Activated T-cell treated with anti-CD3 and anti-CD28 coated beads for 48 hours (primary cell): Measurements from ENCODE around the gene SYT7.
"Not testable (repeated sequence)": the region's sequence is repeated elsewhere in the genome, so short reads cannot be mapped to it uniquely, and the experiment has no call there.

Source experiments
- DNase-seq: peaks from one replicate; pipeline ENCODE4 v3.0.0-alpha.2; 2020; ENCODE audit warnings: low read depth

Gene SYT7

DNA sequence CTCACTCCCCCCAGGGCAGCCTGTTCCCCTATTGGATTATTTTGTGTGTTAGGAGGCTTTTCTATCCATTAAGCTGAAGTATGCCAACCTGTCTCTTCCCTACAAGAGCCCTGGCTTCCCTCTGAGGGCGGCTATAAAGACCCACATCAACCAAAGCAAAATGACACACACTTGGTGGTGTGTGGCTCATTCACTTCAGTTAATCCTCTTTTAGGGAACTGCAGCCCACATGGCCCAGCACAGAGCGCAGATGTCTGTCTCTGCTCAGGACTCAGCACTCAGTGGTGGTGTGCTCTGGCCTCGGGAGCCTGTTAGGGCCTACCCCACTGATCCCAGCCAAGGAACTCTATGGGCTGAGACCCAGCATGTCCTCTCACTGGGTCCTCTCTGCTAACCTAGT is 104.5 kb downstream of the SYT7 start:
- no peak for DNase-seq

GRCh38 chr11:61475433-61475832 is 105.4 kb downstream of the SYT7 start:
- no peak for DNase-seq

GRCh38 chr11:61474013-61474643 is 106.7 kb downstream of the SYT7 start:
- DNase-seq, result no peak

GRCh38 chr11:61473370-61474012 is 107.4 kb downstream of the SYT7 start:
- no peak for DNase-seq

- DNase-seq, result no peak
Observed at GRCh38 chr11:61472868-61473267, 108.0 kb downstream of the SYT7 start.

- DNase-seq, result no peak
Observed at GRCh38 chr11:61472282-61472681, 108.6 kb downstream of the SYT7 start.

DNA sequence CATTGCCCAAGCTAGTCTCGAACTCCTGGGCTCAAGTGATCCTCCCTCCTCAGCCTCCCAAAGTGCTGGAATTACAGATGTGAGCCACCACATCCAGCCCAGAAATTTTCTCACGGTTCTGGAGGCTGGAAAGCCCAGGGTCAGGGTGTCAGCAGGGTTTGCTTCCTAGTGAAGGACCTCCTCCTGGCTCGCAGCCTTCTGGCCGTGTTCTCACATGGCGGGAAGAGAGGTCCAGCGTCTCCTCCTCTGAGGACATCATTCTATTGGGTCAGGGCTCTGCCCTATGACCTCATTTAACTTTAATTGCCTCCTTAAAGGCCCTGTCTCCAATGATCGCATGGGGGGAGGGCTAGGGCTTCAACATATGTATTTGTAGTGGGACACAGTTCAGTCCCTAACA is 112.9 kb downstream of the SYT7 start:
- no peak for DNase-seq

DNA sequence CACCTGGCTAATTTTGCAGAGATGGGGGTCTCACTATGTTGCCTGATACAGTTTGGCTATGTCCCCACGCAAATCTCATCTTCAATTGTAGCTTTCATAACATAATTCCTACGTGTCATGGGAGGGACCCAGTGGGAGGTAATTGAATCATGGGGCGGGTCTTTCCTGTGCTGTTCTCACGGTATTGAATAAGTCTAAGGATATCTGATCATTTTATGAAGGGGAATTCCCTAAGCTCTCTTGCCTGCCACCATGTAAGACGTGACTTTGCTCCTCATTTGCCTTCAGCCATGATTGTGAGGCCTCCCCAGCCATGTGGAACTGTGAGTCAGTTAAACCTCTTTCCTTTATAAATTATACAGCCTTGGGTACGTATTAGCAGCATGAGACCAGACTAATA is 113.3 kb downstream of the SYT7 start:
- not testable (repeated sequence) for DNase-seq
